K562 (cell line): ENCODE measurements around the gene FREM1. TPM values are rescaled to one million over a fixed set of nuclear protein-coding genes. Genes with fewer than 3 reads are reported as not detected.
A peak's percentile ranks its signal among the peaks of the same experiment; 100 is the strongest.

Experiments used
- ATAC-seq: fragments of 200-7000 bp; cut with Tn5 transposase; 3 replicates; pipeline ENCODE4 v1.9.1; 2020; ENCODE audit warnings: moderate library complexity
- BruUV-seq: library from RNA; stranded (reverse); fragments of 400-500 nt; replicated peaks from 2 replicates; lab custom pipeline; 2021; lab: Mats Ljungman, UMichigan
- CTCF ChIA-PET: fragments of 300-600 bp; formaldehyde crosslinking; extraction: SDS; loops from one replicate; lab custom pipeline; 2021; ENCODE audit warnings: low intra/inter-chr PET ratio; lab: Yijun Ruan, JAX
- POLR2A ChIA-PET: fragments of 300-600, 350-650 bp; sonication (Branson Sonifier 250); formaldehyde crosslinking; extraction: SDS; loops from one replicate; lab custom pipeline; 2021; ENCODE audit warnings: antibody characterized with exemption, inconsistent platforms; lab: Yijun Ruan, JAX
- DNase-seq, 4 experiments: peaks; one replicate each; pipeline versions ENCODE4 v3.0.0 to v3.0.0-alpha.2; 2011 to 2018; ENCODE audit warnings: low spot score in 3 of 4, mixed read lengths in 3 of 4; ENCODE audit errors: extremely low read depth in 1 of 4
- FAIRE-seq: peaks from 2 replicates; lab custom pipeline; 2011; peaks lifted over from hg19 to GRCh38; lab: Jason Lieb, UNC
- H2AFZ ChIP-seq: 2 replicates; pipeline ENCODE4 v1.6.0; 2011; ENCODE audit warnings: low read depth, low read length, control low read depth, inconsistent platforms
- H3K27ac ChIP-seq: fragments of 200-600 bp; 3 replicates; pipeline ENCODE4 v1.8.0; 2011; ENCODE audit warnings: low read depth, mild to moderate bottlenecking, control low read depth, inconsistent platforms, low read length, moderate library complexity, mixed read lengths; ENCODE audit errors: extremely low read depth
- H3K27me3 ChIP-seq, 2 experiments: fragments of 300-600 bp in 1 of 2; 2 replicates in 1 of 2; 3 replicates in 1 of 2; pipeline versions ENCODE4 v1.6.0 to v1.8.0; 2011; ENCODE audit warnings: inconsistent platforms in 2 of 2, low read length in 2 of 2, mild to moderate bottlenecking in 1 of 2, mixed read lengths in 1 of 2, moderate library complexity in 1 of 2; ENCODE audit not compliant: control insufficient read depth in 2 of 2, insufficient read depth in 2 of 2
- H3K36me3 ChIP-seq: fragments of 300-600 bp; 3 replicates; pipeline ENCODE4 v1.8.0; 2011; ENCODE audit warnings: mild to moderate bottlenecking, low read length, inconsistent platforms; ENCODE audit not compliant: control insufficient read depth, insufficient read depth
- H3K4me1 ChIP-seq, 2 experiments: fragments of 200-600 bp in 1 of 2; replicated peaks in 1 of 2; 2 replicates in 1 of 2; 3 replicates in 1 of 2; pipeline versions ENCODE4 v1.5.1 to v1.8.0; 2011; ENCODE audit warnings: inconsistent platforms in 2 of 2, low read length in 2 of 2, mild to moderate bottlenecking in 1 of 2, mixed read lengths in 1 of 2, moderate library complexity in 1 of 2; ENCODE audit not compliant: control insufficient read depth in 2 of 2, insufficient read depth in 2 of 2
- H3K4me2 ChIP-seq: 2 replicates; pipeline ENCODE4 v1.6.1; 2011; ENCODE audit warnings: low read length, control low read depth, inconsistent platforms, mixed read lengths; ENCODE audit not compliant: insufficient read depth
- H3K4me3 ChIP-seq: fragments of 200-600 bp; sonication (generic), shearing (Covaris generic); 2 replicates; pipeline ENCODE4 v1.5.1; 2016; ENCODE audit warnings: control low read depth, inconsistent platforms
- H3K79me2 ChIP-seq: fragments of 200-600 bp; 3 replicates; pipeline ENCODE4 v1.8.0; 2011; ENCODE audit warnings: low read length, inconsistent platforms; ENCODE audit not compliant: control insufficient read depth, insufficient read depth
- H3K9ac ChIP-seq, 2 experiments: 2 replicates each; pipeline versions ENCODE4 v1.6.0 to v1.6.1; 2011; ENCODE audit warnings: low read depth in 2 of 2, low read length in 2 of 2, control low read depth in 1 of 2, inconsistent platforms in 1 of 2, mild to moderate bottlenecking in 1 of 2, mixed read lengths in 1 of 2; ENCODE audit not compliant: insufficient read depth in 1 of 2
- H3K9me1 ChIP-seq: one replicate; pipeline ENCODE4 v1.6.0; 2011; ENCODE audit warnings: inconsistent platforms, mild to moderate bottlenecking, low read length, moderate library complexity; ENCODE audit not compliant: control insufficient read depth, insufficient read depth
- H3K9me3 ChIP-seq: replicated peaks from 2 replicates; pipeline ENCODE4 v1.5.1; 2011; ENCODE audit warnings: low read depth, low read length, inconsistent platforms; ENCODE audit not compliant: control insufficient read depth, insufficient read depth
- H4K20me1 ChIP-seq: replicated peaks from 2 replicates; pipeline ENCODE4 v1.6.1; 2011; ENCODE audit warnings: low read length, inconsistent platforms, mixed read lengths; ENCODE audit not compliant: control insufficient read depth, insufficient read depth
- ELF2 ChIP-seq: fragments of 250-450 bp; sonication (Bioruptor Pico); IDR thresholded peaks from 2 replicates; pipeline ENCODE4 v1.5.0; 2021; ENCODE audit warnings: mild to moderate bottlenecking
- HNRNPK ChIP-seq: fragments of 200-400 bp; formaldehyde crosslinking; IDR thresholded peaks from one replicate; pipeline ENCODE4 v1.6.1; 2018; ENCODE audit warnings: mild to moderate bottlenecking, low read depth, low read length; ENCODE audit not compliant: poor library complexity, severe bottlenecking
- HNRNPLL ChIP-seq: fragments of 200-400 bp; formaldehyde crosslinking; IDR thresholded peaks from 2 replicates; pipeline ENCODE4 v1.6.1; 2017; ENCODE audit warnings: low read length, low read depth, mild to moderate bottlenecking; ENCODE audit not compliant: poor library complexity, severe bottlenecking
- NFIC ChIP-seq: fragments of 450-650 bp; IDR thresholded peaks from 2 replicates; pipeline ENCODE4 v1.6.1; 2017; ENCODE audit warnings: mild to moderate bottlenecking, inconsistent platforms
- SNIP1 ChIP-seq: fragments of 450-650 bp; IDR thresholded peaks from 2 replicates; pipeline ENCODE4 v1.7.1; 2017; ENCODE audit warnings: low read depth, mild to moderate bottlenecking
- ZNF584 ChIP-seq: fragments of 200-800 bp; sonication (Bioruptor generic); IDR thresholded peaks from 2 replicates; pipeline ENCODE4 v1.6.1; 2016; ENCODE audit warnings: low read depth, mild to moderate bottlenecking, missing genetic modification characterization, missing compliant biosample characterization
- WGBS: fragments of 100-300 bp; shearing (Covaris generic); methylation state at CpG from one replicate; pipeline ENCODE4 v1.1.6; 2016; ENCODE audit warnings: low coverage, mixed read lengths; ENCODE audit not compliant: insufficient coverage; ENCODE audit errors: missing lambda C conversion rate; 5-methylcytosine and 5-hydroxymethylcytosine counted together
- in situ Hi-C: fragments of 300-500 bp; cut with MboI; formaldehyde crosslinking; loops from 4 replicates; pipeline ENCODE4 v1.15.0; 2018; ENCODE audit warnings: inconsistent platforms, mixed read lengths
- intact Hi-C: fragments of 100-400 bp; cut with micrococcal nuclease; formaldehyde crosslinking; loops from 2 replicates; pipeline ENCODE4 v1.14.2; 2022
- polyA plus RNA-seq, 8 experiments: library from polyadenylated mRNA; depleted of rRNA in 4 of 8; stranded (reverse) in 5 of 8; unstranded in 3 of 8; fragments of >200 nt; fragmentation: Nextera tagmentation in 2 of 8; fragmentation: Illumina TruSeq in 1 of 8; extraction: Ambion mirVana in 2 of 8; extraction: Trizol in 1 of 8; gene quantifications; 2 replicates each; pipeline versions ENCODE4 v1.2.1 to v1.2.3, GENCODE V29; 2011 to 2014; ENCODE audit warnings: inconsistent platforms in 1 of 8, missing spikeins in 1 of 8
- total RNA-seq, 7 experiments: library from RNA; depleted of rRNA in 6 of 7; stranded (reverse); fragments of >200 nt in 6 of 7; fragmentation: Illumina TruSeq in 2 of 7; extraction: Trizol in 2 of 7; gene quantifications; 2 replicates each; pipeline versions ENCODE4 v1.2.1 to v1.2.3, GENCODE V29; 2011 to 2021; ENCODE audit warnings: low replicate concordance in 1 of 7
- TF ChIP-seq, protein P1 (sequence below), 2 experiments: fragments of 200-800 bp in 1 of 2; sonication (Bioruptor generic) in 1 of 2; sonication (generic) in 1 of 2; formaldehyde crosslinking in 1 of 2; IDR thresholded peaks in 1 of 2; conservative IDR thresholded peaks in 1 of 2; 2 replicates each; pipeline versions ENCODE4 v1.5.0 to v1.6.1; 2016 to 2020; ENCODE audit warnings: missing compliant biosample characterization in 1 of 2, missing genetic modification characterization in 1 of 2, missing genetic modification reagents in 1 of 2

FREM1 gene
- total and polyA plus RNA-seq, 9 of the 15 experiments (the other 6 are each of a cell fraction or from before 2014, with no cell fraction given): 0.03 to 0.24 (median 0.13) TPM; not detected in 2

- TF ChIP-seq, protein P1, sequence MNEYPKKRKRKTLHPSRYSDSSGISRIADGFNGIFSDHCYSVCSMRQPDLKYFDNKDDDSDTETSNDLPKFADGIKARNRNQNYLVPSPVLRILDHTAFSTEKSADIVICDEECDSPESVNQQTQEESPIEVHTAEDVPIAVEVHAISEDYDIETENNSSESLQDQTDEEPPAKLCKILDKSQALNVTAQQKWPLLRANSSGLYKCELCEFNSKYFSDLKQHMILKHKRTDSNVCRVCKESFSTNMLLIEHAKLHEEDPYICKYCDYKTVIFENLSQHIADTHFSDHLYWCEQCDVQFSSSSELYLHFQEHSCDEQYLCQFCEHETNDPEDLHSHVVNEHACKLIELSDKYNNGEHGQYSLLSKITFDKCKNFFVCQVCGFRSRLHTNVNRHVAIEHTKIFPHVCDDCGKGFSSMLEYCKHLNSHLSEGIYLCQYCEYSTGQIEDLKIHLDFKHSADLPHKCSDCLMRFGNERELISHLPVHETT (CRISPR knock-in tag; conservative IDR thresholded peaks at IDR 0.05 in 1 of 2, IDR thresholded peaks at IDR 0.05 in 1 of 2): no peak
- no peak for TF ChIP-seq ELF2
- no peak for TF ChIP-seq SNIP1
- TF ChIP-seq HNRNPK: no peak
- no peak for TF ChIP-seq HNRNPLL
Observed at GRCh38 chr9:14909181-14909580, 1.0 kb downstream of the FREM1 start (continued).

DNA sequence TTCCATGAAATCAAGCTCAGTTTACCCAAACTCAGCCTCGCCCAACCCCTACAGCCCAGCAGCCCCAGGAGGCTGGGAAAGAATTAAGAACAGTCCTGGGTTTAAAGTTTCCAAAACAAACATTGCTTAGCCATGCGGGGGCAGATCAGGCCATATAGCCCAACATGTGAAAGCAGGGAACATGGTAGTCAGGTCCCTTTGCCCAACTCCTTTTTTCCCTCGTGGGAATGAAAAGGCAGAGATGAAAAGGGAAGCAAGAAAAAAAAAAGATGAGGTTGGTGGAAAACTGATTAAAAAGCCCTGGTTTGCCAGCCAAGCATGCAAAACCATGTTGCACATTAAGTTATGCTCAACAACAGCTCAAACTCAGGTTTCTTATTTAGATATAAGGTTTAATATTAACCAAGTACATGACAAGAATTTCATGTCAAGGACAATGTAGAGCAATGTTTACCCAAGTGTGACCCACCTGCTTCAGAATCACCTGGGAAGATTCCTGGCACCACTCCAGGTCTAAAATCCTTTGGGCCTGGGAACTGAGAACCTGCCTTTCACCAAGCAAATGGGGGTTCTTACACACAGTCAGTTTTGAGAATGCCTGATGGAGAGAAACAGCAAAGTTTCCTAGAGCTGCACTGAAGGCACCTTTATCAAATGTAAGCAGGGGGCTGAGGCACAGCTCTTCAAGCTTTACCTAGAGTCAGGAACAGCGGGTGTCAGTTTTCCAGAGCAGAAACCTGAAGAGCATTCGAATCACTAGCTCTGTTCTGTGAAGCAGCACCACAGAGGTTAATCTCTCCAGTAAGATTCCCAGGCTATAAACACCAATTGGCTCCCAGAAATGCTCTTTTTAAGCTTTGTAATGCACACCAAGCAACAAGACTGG lies 1.7 kb downstream of the FREM1 start:
- H3K4me3 ChIP-seq: no peak overlapping the region
- BruUV-seq: no TSS peak
- WGBS: 20% methylated on average over 5 of the region's 5 CpGs
- intact Hi-C loops: no loop called here
- DNase-seq: peak in 1 of 4 experiments; percentile 16
- no peak overlapping the region for H3K27ac ChIP-seq
- no peak for ATAC-seq
- H3K9ac ChIP-seq: no peak overlapping the region
- no peaks in the 10 kb centered on the region for H3K9me3 ChIP-seq
- no peak overlapping the region for H3K4me2 ChIP-seq
- no peak for FAIRE-seq
- H3K27me3 ChIP-seq: no peaks in the 10 kb centered on the region; a peak in 1 of 5 replicates
- in situ Hi-C loops: no loop called here
- TF ChIP-seq ZNF584 (CRISPR knock-in tag) (no peak), NFIC (peak; percentile 36; the same call in 1 of the 2 replicates)
- no peak overlapping the region for H2AFZ ChIP-seq
- CTCF ChIA-PET: no interaction called here
- no peaks in the 10 kb centered on the region for H3K9me1 ChIP-seq
- POLR2A ChIA-PET: interaction anchor here (0.5 to 2.0 kb wide), 2 partner anchors 9 to 11 kb away, joined by 3 to 6 read pairs; no protein-coding TSS in a partner anchor
- no peaks in the 10 kb centered on the region for H3K79me2 ChIP-seq
- H3K36me3 ChIP-seq: no peaks in the 10 kb centered on the region
- H4K20me1 ChIP-seq: no peaks in the 10 kb centered on the region
- peaks cover 0 to 11% of the 10 kb centered on the region in 2 experiments; a peak in 3 of 5 replicates for H3K4me1 ChIP-seq
